HG03354 (cell line): ENCODE data around the gene MT1B.

ENCODE experiments used
- ATAC-seq: cut with Tn5 transposase; IDR thresholded peaks from one replicate; pipeline ENCODE4 v1.9.1; 2021; ENCODE audit warnings: mild to moderate bottlenecking; ENCODE audit not compliant: unreplicated experiment, poor library complexity, severe bottlenecking

The MT1B gene

DNA sequence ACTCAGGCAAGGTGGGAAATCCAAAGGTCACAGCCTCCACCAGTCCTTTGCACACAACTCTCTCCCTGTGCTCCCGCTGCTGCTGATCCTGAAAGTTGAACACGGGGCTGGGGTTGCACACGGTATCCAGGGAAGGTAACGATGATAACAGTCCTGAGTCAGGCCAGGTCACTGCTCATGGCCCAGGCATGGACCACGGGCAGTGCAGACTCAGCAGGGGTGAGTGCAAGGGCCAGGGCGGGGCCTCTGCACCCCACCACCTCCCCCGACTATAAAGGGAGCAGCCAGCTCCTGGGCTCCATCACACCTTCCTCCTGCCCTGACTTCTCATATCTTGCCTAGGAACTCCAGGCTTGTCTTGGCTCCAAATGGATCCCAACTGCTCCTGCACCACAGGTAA, at the start of gene MT1B:
MT1B (plus strand) TSS at position 301 of the 400 bp plus-strand sequence; CDS start at position 369, 68 bp downstream.
- ATAC-seq: no peak

DNA sequence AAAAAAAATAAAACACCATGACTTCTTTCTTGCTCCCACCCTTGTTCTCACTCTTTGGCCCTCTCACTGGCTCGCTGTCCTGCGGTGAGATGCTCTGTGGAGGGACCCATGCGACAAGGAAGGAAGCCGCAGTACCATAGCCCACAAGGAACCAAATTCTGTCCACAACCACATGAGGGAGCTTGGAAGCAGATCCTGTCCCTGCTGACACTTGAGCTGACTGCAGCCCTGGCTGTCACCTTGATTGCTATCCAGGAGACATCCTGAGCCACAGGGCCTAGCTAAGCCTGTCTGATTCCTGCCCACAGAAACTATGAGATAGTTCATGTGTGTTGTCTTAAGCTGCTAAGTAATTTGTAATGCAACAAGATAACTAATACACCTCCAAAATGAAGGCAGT, 48.1 kb upstream of the MT1B start:
- no peak for ATAC-seq

DNA sequence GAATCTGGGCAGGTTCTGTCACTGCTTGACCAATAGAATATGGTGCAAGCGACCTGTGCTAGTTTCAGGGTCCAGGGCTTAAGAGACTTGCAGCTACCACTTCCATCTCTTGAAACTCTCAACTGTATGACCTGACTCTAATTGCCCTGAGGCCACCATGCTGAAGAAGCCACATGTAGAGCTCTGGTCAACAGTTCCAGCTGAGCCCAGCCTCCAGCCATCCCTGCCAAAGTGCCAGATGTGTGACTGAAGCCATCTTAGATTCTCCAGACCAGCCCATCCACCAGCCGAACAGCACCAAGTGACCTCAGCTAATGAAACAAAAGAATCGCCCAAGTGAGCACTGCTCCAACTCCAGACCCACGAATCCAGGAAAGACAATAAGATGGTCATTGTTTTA, 46.7 kb upstream of the MT1B start:
- no peak for ATAC-seq

DNA sequence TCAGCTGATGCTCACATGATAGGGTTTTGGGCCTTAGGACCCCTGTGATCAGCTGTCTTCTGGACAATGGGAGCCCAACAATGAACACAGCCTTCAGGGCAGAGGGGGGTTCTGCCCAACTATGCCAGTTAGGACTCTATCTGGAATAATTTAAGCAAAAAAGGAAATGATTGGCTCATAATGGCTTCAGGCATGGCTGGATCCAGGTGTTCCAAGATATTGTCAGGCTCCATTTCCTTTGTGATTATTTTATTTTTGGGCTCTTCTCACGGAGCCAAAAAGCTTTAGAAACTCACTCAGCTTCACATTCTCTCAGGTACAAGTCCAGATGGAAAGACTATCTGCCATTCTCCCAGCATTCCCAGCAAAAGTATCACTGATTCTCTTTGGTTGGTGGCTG, 46.2 kb upstream of the MT1B start:
- no peak for ATAC-seq

DNA sequence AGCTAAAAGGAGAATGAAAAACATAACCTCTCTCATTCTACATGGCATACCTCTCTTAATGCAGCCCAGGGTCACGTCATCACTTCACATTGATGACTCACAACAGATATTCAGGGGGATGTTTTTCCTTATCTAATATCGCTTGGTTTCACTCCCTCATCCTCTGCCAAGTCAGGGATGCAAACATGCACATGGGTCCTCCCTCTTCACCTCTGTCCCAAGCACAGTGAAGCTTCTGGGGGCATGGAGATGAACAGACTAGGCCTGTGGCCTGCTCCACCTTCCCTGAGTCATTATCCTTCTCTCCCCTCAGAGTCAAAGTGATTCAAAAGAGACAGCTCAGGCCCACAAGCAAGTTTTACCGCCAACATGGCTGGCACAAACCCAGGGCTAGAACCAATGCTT, 45.6 kb upstream of the MT1B start:
- no peak for ATAC-seq

DNA sequence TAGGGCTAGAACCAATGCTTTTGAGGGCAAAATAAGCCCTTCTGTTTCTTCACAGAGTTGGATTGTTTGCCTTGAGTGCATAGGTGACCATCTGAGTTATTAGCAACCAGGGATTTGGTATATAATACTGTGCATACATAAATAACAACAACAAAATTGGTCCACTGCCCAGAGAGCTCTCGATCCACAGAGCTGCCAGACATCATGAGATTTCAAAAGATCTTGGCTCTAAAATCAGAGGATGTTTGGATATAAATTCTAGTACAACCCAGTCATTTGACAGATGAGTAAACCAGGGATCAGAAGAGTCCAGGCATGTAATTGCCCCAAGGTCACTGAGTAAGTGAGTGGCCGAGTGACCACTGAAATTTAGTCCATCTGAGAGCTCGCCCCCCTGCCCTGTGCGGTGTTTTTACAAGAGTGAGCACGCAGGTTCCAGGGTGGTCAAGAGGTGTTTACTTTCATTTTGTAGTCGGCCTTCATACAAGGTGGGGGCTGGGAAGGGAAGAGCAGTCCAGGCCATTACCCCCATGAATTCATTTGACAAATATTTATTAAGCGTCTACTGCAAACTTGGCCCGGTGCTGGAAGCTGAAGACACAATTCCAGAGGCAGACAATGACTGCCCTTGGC, 45.1 kb upstream of the MT1B start:
- ATAC-seq: no peak

DNA sequence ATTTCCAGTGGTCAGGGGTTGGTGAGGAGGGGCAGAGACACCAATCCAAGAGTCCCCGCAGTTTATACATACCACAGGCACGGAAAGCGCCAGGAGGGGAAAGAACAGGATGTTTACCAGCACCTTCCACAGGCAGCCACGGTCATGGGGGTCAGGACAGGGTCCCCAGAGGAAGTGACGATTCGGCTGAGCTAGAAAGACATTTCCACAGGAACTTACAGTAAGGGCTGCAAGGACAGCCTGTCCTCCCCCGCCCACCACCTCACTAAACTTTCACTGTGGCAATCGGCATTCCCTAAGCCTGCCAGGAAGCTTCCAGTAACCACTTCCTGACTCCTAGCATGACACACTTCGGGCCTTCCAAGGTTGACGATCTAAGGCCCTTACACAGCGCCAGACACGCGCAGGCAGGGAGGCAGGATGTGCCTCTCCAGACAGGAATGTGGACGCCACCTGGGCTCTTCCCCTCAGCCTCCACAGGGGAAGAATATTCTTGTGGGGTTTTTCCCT, 44.5 kb upstream of the MT1B start:
- ATAC-seq: no peak

DNA sequence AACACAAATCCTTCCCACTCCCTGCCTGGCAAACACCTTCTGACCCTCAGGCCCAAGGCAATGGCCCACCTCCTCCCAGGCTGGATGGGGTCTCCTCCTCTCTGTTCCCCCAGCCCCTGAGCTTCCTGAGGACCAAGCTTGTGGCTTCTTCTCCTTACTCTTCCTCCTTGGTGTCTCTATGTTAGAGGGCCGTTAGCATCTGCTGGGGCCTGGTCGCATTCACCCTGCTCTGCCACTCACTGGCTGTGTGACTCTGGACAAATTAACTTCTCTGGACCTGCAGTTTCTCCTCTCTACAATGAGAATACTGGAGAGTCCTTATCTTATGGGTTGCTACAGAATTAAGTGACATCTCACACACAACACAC, 44.0 kb upstream of the MT1B start:
- ATAC-seq: no peak

DNA sequence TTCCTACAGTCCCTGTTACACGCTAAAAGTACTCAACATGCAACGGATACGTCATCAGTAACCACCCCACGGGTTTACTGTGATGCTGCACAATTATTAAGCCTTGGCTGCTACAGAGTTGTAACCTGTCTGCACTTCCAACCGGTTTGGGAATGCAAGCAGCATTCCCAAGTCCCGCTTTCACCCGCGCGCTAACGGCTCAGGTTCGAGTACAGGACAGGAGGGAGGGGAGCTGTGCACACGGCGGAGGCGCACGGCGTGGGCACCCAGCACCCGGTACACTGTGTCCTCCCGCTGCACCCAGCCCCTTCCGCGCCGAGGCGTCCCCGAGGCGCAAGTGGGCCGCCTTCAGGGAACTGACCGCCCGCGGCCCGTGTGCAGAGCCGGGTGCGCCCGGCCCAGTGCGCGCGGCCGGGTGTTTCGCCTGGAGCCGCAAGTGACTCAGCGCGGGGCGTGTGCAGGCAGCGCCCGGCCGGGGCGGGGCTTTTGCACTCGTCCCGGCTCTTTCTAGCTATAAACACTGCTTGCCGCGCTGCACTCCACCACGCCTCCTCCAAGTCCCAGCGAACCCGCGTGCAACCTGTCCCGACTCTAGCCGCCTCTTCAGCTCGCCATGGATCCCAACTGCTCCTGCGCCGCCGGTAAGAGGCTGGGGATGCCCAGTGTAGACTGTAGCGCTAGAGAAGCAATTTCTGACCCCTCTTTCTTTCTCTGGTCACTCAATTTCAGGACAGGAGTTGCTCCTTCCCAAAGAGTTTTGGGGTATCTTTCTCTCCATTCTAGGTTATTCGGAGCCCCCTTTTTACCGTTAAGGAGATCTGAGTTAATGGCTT, 43.4 kb upstream of the MT1B start, which contains the start of gene MT2A:
MT2A (plus strand) TSS at position 542 of the 833 bp plus-strand sequence; CDS start at position 614, 72 bp downstream.
- ATAC-seq: peak; percentile 90

DNA sequence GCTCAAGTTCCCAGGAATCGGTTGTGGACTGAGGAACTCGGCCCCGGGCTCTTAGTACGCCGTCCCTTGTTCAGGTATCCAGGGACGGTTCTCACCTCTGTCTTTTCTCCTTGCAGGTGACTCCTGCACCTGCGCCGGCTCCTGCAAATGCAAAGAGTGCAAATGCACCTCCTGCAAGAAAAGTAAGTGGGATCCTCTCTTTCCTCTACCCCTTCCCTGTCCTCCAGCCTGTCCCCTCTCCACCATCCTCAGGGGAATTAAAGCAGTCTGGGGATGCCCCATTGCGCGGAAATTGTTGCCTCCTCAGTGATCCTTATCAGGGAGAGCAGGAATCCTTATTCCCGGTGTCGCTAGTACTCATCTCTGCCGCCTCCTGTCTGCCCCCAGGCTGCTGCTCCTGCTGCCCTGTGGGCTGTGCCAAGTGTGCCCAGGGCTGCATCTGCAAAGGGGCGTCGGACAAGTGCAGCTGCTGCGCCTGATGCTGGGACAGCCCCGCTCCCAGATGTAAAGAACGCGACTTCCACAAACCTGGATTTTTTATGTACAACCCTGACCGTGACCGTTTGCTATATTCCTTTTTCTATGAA, 42.7 kb upstream of the MT1B start:
- ATAC-seq: no peak

DNA sequence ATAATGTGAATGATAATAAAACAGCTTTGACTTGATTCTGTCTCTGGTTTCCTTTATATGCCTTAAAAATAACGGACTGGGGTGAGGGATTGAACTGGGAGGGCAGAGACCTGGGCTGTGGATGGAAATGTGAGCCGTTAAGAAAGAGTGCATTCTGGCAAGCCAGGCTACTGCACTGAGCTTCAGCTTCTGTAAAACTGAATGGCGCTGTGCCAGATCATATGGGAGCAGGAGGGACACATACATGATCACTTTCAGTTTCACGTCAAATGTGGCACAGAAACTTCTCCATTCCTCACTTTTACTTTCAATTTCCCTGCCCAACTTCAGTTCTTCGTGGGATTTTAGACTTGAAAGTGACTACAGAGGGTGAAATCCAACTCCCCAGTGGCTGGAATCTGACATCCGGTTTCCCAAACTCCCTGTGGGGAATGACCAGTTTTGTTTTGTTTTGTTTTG, 42.2 kb upstream of the MT1B start:
- ATAC-seq: peak; percentile 47

DNA sequence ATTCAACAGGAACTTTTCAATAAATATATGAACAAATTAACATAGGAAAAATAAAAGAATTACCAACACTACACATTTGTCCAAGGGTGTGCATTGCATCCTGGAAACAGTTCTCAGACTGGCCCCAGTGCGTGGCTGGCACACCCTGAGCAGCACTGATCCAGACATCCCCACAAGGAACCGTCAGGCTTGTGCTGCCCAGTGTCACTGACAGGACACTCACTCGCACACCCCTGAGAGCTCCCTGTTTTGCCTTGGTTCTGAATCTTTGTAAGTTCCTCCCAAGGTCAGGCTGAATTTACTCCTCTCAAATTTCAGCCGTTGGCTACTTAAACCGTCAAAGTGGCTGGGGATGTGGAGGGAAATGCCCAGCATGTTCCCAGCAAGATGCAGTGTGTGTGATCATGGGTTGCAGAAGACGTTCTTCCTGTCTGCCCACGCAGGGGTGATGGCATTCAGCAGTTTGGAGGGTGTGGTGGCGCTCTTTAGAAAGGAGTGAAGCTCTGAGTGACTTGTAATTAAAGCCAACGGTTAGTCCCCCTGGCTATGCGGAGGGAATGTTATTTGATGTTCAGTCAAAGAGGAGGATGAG, 41.6 kb upstream of the MT1B start:
- no peak for ATAC-seq

DNA sequence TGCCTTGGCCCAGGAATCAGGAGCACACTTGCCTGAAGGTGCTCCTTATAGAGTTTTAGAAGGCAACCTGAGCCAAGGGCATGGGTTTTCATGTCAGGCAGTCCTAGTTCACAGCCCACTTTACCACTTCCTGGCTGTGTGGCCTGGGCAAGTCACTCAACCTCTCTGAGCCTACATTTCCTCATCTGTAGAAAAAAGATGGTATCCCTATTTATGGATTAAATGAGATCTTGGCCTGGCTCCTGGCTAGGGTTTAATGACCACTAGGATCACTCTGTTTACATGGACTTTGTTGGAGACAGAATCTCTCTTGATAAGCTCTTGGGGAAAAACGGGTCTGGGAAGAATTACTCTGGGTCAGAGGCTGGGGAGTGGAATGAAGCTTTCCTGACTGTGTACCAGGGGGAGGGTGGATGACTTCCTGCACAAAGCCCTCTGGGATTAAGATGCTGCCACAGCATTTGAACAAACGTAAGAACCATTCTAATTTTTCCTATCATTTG, 41.0 kb upstream of the MT1B start:
- no peak for ATAC-seq

DNA sequence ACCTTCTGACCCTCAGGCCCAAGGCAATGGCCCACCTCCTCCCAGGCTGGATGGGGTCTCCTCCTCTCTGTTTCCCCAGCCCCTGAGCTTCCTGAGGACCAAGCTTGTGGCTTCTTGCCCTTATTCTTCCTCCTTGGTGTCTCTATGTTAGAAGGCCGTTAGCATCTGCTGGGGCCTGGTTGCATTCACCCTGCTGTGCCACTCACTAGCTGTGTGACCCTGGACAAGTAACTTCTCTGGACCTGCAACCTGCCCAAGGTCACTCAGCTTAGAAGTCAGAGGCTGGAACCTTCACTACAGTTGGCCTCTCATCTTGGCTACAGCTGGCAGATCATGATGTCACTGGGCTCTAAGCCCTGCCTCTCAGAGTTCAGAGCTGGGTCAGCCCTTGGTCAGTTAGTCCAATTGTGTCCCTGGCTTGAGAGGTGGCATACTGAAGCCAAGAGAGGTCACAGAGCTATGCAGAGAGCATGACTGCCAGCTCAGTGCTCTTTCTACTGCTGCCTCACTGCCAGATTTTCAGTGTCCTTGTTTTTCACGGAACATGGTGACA, 40.3 kb upstream of the MT1B start:
- no peak for ATAC-seq

DNA sequence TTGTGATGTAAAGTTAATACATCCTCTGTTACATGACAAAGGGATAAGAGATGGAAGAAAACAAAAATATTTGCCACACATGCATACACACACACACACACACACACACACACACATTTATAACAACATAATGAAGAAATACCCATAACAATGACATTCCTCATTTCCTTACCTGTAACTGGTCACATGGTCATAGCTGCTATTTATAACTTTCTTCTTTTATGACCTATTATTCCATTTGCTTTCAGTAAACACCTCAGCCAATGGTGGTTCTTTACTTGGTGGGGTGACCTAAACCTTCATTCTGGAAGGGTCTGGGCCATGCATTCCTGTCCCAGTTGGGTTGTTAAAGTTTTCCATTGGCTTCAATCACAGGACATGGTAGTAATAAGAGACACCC, 38.0 kb upstream of the MT1B start:
- ATAC-seq: no peak

DNA sequence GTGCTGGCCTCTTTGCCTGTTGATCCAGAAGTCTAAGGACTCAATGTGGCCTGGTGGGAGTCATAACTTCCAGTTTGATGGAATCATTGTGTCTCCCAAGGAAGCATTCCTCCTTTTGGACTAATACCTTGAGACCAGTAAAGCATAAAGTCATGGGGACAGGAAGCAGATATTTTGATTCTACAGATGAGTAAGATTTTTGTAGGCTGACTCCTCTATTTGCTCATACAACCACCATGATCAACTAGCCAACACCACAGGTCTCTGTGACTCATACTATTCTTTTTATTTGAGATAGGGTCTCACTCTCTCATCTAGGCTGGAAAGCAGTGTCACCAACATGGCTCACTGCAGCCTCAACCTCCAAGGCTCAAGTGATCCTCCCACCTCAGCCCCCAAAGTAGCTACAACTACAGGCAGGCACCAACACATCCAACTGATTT, 37.1 kb upstream of the MT1B start:
- ATAC-seq: no peak

DNA sequence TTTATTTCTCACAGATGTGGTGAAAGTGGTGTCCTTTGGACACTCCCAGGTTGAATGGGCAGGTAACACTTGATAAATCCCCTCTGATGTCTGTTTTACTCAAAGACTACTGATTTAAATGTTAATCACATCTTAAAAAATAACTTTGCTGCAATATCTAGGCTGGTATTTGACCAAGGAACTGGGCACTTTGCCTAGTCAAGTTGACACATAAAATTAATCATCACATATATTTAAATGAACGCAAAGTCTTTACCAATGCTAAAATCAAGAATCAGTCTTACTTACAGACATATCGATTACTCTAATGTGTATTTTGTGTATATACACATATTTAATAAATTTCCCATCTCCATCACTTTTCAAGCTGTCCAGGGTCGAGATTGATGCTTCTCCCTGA, 36.3 kb upstream of the MT1B start:
- ATAC-seq: no peak

DNA sequence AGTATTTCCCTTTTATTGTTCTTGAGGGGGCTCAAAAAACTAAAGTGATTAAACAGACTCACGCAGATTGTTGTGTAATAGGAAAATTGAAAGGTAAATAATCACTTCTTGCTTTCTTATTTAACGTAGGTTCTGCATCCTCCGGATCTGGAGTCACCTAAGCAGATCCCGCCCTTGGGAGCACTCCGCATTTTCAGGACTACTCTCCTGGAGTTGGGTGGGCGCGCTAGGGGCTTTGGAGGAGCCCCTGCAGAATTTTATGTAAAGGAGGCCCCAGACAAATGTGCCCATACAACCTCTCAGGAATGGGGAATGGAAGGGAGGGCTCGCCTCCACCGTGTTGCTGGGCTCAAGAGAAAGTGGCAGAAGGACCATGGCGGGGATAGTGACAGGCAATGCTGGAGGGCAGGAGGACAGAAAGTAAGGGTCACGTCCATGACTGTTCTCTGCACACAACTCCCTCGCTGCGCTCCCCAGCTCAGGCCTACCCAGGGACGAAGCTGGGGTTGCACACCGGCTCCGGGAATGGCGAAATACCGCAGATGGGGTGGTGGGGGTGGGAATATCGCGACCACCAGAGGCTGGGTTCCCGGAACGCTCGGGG, 35.0 kb upstream of the MT1B start:
- ATAC-seq: no peak
